HPDE6-E6E7 (cell line): ENCODE data around the gene ANGPT4.
"Not testable (repeated sequence)": the region's sequence is repeated elsewhere in the genome, so short reads cannot be mapped to it uniquely, and the experiment has no call there.

Experiments
- DNase-seq: peaks from one replicate; pipeline ENCODE4 v3.0.0; 2011; ENCODE audit warnings: missing footprints; ENCODE audit errors: extremely low spot score

The ANGPT4 gene

GRCh38 chr20:844473-845225, 71.5 kb downstream of the ANGPT4 start:
- DNase-seq, result peak; percentile 100

DNA sequence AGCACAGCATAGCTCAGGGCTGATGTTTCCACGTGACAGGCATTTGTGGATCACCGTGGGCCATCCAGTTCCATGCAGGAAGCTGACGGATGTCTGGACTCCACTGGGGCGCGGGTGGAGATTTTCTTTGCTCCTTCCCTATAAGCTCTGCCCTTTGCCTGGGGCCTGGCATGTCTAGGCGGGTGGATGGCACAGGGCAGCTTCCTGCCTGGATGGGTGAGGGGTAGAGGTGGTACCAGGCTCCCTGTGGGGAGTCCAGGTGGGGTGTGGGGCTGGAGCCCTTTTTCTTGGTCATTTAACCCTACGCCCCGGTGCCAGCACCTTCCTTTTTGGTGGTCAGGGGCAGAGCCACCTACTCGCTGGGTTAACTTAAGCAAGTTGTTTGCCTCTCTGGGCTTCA, 72.2 kb downstream of the ANGPT4 start:
- DNase-seq, result peak; percentile 72

DNA sequence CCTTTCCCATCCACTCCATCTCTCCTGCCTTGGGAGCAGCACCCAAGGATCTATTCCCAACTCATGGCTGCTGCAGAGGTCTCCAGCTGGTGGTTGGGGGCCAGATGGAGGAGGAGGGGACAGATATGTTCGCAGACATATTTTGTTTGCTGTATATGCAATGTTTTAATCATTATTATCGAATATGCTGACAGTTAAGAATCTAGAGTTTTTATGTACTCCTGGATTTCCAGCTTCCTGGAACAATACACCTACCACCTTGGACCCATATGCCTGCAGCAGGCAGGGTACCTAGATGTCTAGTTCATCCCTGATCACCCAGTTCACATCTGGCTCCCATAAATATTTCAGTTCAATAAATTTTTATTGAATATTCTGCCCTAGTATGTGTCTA, 73.6 kb downstream of the ANGPT4 start:
- no peak for DNase-seq

GRCh38 chr20:841568-842546, 74.3 kb downstream of the ANGPT4 start:
- DNase-seq, result no peak

DNA sequence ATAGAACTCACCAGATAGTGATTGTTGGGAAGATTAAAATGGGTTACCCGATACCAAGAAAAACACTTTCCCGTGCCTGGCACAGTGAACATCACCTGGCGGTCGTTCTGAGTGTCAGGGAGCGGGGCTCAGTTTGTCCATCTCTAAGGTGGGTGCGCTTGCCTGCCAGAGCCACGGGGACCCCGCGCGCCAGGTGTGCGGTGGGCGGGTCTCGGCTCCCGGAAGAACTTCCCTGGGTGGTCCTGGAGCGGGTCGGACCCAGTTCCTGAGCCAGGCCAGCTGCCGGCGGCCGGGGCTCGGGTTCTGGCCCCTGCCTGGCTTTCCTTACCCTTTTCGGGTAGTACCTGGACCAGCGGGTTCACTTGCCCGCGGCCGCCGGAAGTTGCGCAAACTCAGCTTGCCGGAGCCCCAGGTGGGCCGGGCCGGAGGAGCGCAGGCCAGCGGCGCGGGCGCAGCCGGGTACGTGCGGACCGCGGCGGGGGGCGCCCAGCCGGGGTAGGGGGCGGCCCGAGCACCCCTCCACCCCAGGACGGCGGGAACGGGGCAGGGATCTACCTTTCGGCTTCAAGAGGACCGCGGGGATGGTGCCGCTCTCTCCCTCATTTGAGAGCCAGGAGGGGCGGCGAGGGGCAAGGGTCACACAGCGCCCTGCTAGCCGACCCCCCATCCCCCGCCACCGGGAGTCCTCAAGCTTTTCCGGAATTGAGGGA, 75.1 kb downstream of the ANGPT4 start:
- DNase-seq, result no peak

DNA sequence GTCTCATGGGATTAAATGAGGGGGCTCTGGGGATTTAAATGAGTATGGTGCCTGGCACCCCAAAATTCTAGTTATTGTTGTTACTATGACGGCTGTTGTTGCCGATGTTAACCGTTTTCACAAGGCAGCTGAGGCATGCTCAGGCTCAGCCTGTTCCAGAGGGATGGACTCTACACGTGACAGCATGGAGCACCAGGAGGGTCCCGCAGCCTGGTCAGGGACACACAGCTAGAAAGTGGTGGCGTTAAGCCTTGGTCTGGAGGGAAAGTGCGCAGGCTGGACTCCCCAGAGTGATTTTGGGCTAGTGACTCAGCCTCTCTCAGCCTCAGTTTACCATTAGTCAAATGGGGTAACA, 75.7 kb downstream of the ANGPT4 start:
- no peak for DNase-seq

DNA sequence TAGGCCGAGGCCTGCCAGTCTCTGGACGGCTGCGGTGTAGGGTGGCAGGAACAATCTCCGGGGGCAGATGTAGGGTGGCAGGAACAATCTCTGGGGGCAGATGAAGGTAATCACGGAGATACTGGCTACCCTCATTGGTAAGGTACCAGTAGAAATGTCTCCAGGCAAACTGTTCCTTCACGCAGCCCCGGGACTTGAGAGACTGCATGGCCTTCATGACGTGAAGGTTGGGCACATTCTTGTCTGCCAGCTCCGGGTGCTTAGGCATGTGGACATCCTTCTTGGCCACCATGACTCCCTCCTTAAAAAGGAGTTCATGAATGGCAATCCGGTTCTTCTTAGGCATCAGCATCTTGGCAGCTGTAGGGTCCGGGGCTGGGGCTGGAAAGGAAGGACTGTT, 76.5 kb downstream of the ANGPT4 start:
- DNase-seq, result no peak

GRCh38 chr20:839015-839414, 77.1 kb downstream of the ANGPT4 start:
- no peak for DNase-seq

GRCh38 chr20:836190-836589, 79.9 kb downstream of the ANGPT4 start:
- no peak for DNase-seq

- no peak for DNase-seq
Measured at GRCh38 chr20:835608-836045, 80.5 kb downstream of the ANGPT4 start.

GRCh38 chr20:834151-834746, 81.9 kb downstream of the ANGPT4 start:
- DNase-seq, result no peak

DNA sequence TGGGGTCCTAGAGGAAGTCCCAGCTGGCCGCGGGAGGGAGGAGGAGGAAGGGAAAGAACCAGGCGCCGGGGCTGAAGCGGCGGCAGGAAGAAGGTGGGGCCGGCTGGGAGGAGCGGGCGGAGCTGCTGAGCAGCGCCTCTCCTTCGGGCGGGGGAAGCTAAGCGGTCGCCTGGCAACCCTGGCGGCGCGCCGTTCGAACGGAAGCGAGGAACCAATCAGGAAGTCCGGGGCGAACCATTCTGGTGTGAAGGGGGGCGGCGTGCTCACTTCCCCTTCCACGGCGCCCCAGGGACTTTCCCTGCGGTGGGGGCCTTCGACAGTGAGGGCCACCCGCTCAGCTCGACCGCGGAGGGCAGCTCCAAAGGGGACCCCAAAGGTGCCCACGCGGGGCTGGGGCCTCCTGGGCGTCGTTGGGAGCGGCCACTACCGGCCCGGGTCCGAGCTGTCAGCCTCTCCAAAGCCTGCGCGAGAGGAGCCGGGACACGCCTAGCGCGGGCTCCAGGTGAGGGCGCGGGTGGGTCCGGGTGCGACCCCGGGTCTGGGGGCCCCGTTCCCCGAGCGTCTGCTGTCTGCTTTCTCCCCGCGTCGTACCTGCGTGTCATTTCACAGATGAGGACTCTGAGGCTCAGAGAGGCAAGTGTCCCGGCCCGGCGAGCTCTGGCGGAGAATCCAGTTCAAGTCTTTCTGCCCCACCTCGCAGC, 82.5 kb downstream of the ANGPT4 start, which contains the start of gene FAM110A:
Gene FAM110A, plus strand, starts transcription at position 266 of the 701 bp plus-strand sequence. CDS start 11,090 bp downstream, outside the sequence.
- DNase-seq, result peak; percentile 94

DNA sequence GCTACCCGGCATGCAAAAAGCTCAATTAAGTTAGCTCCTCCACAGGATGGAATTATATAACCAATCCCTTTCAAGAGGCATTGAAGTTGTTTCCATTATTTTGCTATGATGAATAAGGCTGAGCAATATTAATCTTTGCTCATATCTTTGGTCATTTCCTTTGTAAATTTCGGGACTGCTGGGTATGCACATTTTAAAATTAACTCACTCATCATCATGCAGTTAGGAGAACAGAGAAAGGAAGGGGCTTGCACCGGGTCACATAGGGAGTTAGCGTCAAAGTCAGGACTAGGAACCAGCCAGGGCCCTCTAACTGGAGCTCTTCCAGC, 83.0 kb downstream of the ANGPT4 start:
- DNase-seq, result no peak

DNA sequence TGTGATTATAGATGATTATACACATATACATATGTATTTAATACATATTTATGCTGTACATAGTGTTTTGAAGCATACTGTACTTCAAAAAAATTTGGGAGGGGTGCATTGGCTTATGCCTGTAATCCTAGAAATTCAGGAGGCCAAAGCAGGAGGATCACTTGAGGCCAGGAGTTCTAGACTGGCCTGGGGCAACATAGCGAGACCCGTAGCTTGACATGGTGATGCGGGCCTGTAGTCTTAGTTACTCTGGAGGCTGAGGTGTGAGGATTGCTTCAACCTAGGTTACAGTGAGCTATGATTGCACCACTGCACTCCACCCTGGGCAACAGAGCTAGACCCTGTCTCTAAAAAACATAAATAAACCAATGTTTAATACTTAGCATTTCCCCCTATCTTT, 84.2 kb downstream of the ANGPT4 start:
- no peak for DNase-seq

DNA sequence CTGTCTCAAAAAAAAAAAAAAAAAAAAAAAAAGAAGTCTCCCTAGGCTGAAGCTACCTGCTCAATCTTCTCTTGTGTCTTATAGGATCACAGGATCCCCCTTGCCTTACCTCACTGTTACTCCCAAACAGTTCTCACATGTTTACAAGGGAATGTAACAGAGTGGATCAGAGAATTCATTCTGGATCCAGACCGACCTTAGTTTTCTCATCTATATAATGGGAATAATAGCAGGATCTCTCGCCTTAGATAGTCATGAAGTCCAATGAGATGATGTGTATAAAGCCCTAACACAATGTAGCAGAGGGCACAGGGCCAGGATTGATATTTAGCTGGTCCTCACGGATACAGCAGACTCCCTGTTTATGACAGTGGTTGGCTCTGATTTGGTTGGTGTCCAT, 84.9 kb downstream of the ANGPT4 start:
- no peak for DNase-seq

DNA sequence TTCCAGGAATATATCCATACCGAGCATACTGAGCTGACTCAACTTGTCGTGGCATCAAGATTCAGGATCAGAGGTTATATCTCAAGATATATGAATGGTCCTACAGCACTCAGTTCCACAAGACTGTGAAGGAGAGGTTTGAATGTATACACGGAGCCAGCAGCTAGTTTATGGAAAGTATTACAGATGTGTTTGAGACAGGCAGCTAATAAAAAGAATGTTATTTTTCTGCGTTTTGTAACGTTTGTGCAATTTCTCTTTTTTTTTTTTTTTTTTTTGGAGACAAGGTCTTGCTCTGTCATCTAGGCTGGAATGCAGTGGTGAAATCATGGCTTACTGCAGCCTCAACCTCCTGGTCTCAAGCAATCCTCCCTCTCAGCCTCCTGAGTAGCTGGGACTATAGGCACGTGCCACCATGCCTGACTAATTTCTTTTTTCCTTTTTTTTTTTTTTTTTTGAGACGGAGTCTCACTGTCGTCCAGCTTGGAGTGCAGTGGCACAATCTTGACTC, 86.1 kb downstream of the ANGPT4 start:
- DNase-seq, result no peak

DNA sequence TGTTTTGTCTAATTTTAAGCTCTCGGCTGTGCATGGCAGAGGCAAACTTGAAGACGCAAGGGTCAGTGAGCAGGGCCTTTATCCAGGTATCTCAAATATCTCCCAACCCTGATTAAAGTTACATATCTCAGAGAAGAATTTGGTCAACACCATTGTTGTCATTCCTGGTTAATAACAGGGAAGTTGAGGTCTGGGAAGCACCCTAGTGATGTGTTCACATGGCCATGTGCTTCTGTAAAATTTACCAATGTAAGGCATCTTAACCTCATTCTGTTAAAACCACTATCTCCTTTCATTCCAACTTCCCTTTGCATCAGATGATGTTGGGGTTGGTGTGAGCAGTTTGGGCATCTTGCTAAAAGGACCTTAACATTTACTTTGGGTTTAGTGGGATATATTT, 86.6 kb downstream of the ANGPT4 start:
- DNase-seq, result no peak

DNA sequence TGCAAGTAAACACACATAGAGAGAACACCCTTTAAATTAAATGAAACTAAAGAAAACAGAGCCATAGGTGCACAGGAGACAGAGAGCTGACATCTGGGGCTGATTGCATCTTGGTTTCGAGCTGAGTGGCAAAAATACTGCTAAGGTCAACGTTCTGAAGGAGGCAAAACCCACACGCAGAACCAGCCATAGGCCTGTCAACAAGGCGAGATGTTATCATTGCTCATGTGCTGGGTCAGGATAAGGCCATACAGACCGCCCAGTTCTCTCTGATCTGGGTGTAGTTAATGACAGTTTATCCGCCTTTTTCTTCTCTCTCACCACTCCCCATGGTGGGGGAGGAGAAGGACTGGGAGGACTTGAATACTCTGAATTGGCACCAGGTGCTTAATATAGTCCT, 87.1 kb downstream of the ANGPT4 start:
- no peak for DNase-seq

DNA sequence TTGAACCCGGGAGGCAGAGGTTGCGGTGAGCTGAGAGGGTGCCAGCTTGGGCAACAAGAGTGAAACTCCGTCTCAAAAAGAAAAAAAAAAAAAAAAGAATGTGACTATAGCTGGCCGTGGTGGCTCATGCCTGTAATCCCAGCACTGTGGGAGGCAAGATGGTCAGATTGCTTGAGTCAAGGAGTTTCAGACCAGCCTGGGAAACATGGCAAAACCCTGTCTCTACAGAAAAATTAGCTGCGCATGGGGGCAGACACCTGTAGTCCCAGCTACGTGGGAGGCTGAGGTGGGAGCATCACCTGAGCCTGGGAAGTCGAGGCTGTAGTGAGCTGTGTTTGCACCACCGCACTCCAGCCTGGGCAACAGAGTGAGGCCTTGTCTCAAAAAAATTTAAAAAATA, 88.2 kb downstream of the ANGPT4 start:
- DNase-seq, result not testable (repeated sequence)

GRCh38 chr20:826695-827323, 89.3 kb downstream of the ANGPT4 start:
- DNase-seq, result no peak
